ENCODE data around the gene LYRM4. TPM values are rescaled to one million over a fixed set of nuclear protein-coding genes. Genes with fewer than 3 reads are reported as not detected.

LYRM4 gene
- total RNA-seq, 1 experiment from 2014 or later = 37.0 TPM

DNA sequence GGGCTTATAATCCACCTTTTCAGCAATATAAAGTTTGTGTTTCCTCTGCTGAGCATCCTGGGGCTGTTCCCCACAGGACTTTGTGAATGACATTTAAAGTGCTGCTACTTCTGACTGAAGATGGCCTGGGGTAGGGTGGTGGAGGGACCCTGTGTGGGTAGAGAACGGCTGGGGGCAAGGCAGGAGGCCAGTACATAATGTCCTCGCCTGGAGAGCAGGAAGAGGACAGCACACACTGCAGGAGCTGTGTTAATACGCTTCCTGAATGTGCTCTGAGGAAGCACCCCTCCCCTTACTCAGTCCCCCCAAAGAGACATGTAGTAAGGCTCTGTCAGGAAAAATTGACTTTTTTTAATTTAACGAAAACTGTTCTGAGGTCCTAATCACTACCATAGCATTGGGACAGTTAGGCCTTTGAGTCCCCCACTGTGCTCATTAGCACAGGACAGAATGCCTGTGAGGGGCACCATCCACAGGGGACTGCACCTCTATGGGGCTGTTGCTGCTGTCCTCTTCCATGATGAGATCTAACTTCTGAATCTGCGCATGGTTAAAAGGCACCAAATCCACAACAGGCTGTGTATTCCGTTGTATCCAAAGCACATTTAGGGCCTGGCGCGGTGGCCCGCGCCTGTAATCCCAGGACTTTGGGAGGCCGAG is 68.5 kb downstream of the LYRM4 start:
- Histone ChIP-seq H3K9me2 (ENCODE audit: insufficient read depth) (no peaks in the 10 kb centered on the region), H3K4me2 (no peak overlapping the region), H3K27me3 (ENCODE audit: insufficient read depth, low read depth) (no peaks in the 10 kb centered on the region), H4K20me1 (ENCODE audit: insufficient read depth) (no peaks in the 10 kb centered on the region), H3K4me1 (replicated peaks; ENCODE audit: insufficient read depth) (peaks cover 14% of the 10 kb centered on the region), H3K9me3 (ENCODE audit: insufficient read depth, low read depth) (no peaks in the 10 kb centered on the region), H2AFZ (no peak overlapping the region), H3K27ac (no peak overlapping the region), H3K79me2 (ENCODE audit: low read depth) (no peaks in the 10 kb centered on the region), H3K4me3 (no peak overlapping the region), H3F3A (ENCODE audit: insufficient read depth, low read depth) (peaks cover 7% of the 10 kb centered on the region; the same call in 1 of the 2 replicates), H3K36me3 (ENCODE audit: low read depth) (no peaks in the 10 kb centered on the region)
- intact Hi-C loops (cut with micrococcal nuclease; ENCODE audit: unreplicated experiment) = no loop called here
- TF ChIP-seq EZH2 (IDR thresholded peaks at IDR 0.05; ENCODE audit: low read depth) = no peak
- TF ChIP-seq, protein P1, sequence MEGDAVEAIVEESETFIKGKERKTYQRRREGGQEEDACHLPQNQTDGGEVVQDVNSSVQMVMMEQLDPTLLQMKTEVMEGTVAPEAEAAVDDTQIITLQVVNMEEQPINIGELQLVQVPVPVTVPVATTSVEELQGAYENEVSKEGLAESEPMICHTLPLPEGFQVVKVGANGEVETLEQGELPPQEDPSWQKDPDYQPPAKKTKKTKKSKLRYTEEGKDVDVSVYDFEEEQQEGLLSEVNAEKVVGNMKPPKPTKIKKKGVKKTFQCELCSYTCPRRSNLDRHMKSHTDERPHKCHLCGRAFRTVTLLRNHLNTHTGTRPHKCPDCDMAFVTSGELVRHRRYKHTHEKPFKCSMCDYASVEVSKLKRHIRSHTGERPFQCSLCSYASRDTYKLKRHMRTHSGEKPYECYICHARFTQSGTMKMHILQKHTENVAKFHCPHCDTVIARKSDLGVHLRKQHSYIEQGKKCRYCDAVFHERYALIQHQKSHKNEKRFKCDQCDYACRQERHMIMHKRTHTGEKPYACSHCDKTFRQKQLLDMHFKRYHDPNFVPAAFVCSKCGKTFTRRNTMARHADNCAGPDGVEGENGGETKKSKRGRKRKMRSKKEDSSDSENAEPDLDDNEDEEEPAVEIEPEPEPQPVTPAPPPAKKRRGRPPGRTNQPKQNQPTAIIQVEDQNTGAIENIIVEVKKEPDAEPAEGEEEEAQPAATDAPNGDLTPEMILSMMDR (conservative IDR thresholded peaks at IDR 0.05) = no peak
- CTCF ChIA-PET = no interaction called here
- POLR2A ChIA-PET (ENCODE audit: unreplicated experiment) = no interaction called here
- DNase-seq = no peak
- no TSS peak for BruUV-seq (replicated peaks)

DNA sequence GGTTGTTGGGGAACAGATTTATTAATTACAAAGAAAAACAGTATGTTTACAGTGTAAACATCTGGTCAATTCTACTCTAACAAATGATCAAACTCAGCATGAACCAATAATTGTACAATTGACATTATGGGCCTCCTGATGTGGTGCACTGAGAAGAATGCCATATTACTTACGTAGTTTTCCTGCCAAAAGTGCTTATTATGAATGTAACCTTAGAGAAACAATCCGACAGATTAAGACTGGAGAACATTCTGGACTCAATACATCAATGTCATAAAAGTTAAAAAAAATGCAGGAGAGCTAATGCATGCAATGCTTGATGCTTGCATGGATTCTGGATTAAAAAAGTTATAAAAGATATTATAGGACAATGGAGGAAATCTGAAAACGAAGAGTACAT is 69.0 kb downstream of the LYRM4 start:
- no peak overlapping the region for H3K4me2 ChIP-seq
- H3K4me3 ChIP-seq = no peak overlapping the region
- TF ChIP-seq EZH2 (IDR thresholded peaks at IDR 0.05; ENCODE audit: low read depth) = no peak
- TF ChIP-seq, protein P1 (conservative IDR thresholded peaks at IDR 0.05) = no peak
- peaks cover 7% of the 10 kb centered on the region; the same call in 1 of the 2 replicates for H3F3A ChIP-seq (ENCODE audit: insufficient read depth, low read depth)
- H3K9me3 ChIP-seq (ENCODE audit: insufficient read depth, low read depth) = no peaks in the 10 kb centered on the region
- no TSS peak for BruUV-seq (replicated peaks)
- H3K9me2 ChIP-seq (ENCODE audit: insufficient read depth) = no peaks in the 10 kb centered on the region
- intact Hi-C loops (cut with micrococcal nuclease; ENCODE audit: unreplicated experiment) = no loop called here
- POLR2A ChIA-PET (ENCODE audit: unreplicated experiment) = no interaction called here
- peak overlapping the region; percentile 55; the same call in 1 of the 2 replicates for H3K27ac ChIP-seq
- H4K20me1 ChIP-seq (ENCODE audit: insufficient read depth) = no peaks in the 10 kb centered on the region
- no peak overlapping the region for H2AFZ ChIP-seq
- no peak for DNase-seq
- no peaks in the 10 kb centered on the region for H3K36me3 ChIP-seq (ENCODE audit: low read depth)
- no peaks in the 10 kb centered on the region for H3K79me2 ChIP-seq (ENCODE audit: low read depth)
- no peaks in the 10 kb centered on the region for H3K27me3 ChIP-seq (ENCODE audit: insufficient read depth, low read depth)
- CTCF ChIA-PET = no interaction called here
- peaks cover 14% of the 10 kb centered on the region for H3K4me1 ChIP-seq (replicated peaks; ENCODE audit: insufficient read depth)

DNA sequence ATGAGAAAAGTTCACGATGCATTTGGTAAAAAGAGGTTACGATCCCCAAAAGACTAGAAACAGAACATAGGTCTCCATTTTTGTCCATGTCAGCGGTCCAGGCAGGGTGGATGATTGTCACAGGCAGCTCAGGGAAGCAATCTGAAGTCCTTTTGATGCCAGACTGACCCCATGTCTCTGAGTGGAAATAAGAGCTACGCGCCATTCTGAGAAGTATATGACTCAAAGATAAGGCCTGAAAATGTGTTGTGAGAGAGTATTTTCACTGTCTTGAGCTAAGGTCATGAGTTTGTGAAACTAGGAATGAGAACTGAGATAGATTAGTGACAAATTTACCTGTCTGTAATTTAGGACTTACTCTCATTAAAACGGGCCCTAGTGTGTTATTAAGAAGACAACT is 69.5 kb downstream of the LYRM4 start:
- intact Hi-C loops (cut with micrococcal nuclease; ENCODE audit: unreplicated experiment) = no loop called here
- CTCF ChIA-PET = no interaction called here
- POLR2A ChIA-PET (ENCODE audit: unreplicated experiment) = no interaction called here

More for the DNA sequence above, 69.5 kb downstream of the LYRM4 start:
- Histone ChIP-seq H4K20me1 (ENCODE audit: insufficient read depth) (no peaks in the 10 kb centered on the region), H3K4me1 (replicated peaks; ENCODE audit: insufficient read depth) (peaks cover 14% of the 10 kb centered on the region), H3K9me3 (ENCODE audit: insufficient read depth, low read depth) (no peaks in the 10 kb centered on the region), H3K4me2 (peak overlapping the region; percentile 48; the same call in 1 of the 2 replicates), H3K27ac (peak overlapping the region; percentile 55), H3K9me2 (ENCODE audit: insufficient read depth) (no peaks in the 10 kb centered on the region), H3K27me3 (ENCODE audit: insufficient read depth, low read depth) (no peaks in the 10 kb centered on the region), H3K4me3 (no peak overlapping the region), H3F3A (ENCODE audit: insufficient read depth, low read depth) (peaks cover 7% of the 10 kb centered on the region; the same call in 1 of the 2 replicates), H2AFZ (no peak overlapping the region), H3K36me3 (ENCODE audit: low read depth) (no peaks in the 10 kb centered on the region), H3K79me2 (ENCODE audit: low read depth) (no peaks in the 10 kb centered on the region)
- BruUV-seq (replicated peaks) = no TSS peak
- no peak for TF ChIP-seq EZH2 (IDR thresholded peaks at IDR 0.05; ENCODE audit: low read depth)
- TF ChIP-seq, protein P1 (conservative IDR thresholded peaks at IDR 0.05) = no peak
- DNase-seq = no peak
